H1 (cell line): ENCODE results near the gene DPYSL4. TPM values are rescaled to one million over a fixed set of nuclear protein-coding genes. Genes with fewer than 3 reads are reported as not detected.

Experiments
- CTCF ChIA-PET: fragments of 300-600 bp; sonication (Branson Sonifier 250); formaldehyde crosslinking; loops from one replicate; lab custom pipeline; 2021; ENCODE audit not compliant: partially characterized antibody; lab: Charles Lee
- POLR2A ChIA-PET: fragments of 300-600 bp; sonication (Branson Sonifier 250); formaldehyde crosslinking; loops from one replicate; lab custom pipeline; 2021; ENCODE audit warnings: inconsistent platforms; ENCODE audit not compliant: partially characterized antibody; lab: Charles Lee
- DNase-seq, 2 experiments: peaks; one replicate each; pipeline versions ENCODE4 v3.0.0 to v3.0.0-alpha.2; 2010 to 2022; ENCODE audit warnings: low spot score in 2 of 2, low read depth in 1 of 2, mixed read lengths in 1 of 2
- FAIRE-seq: peaks from 2 replicates; lab custom pipeline; 2011; peaks lifted over from hg19 to GRCh38; lab: Jason Lieb, UNC
- H2AFZ ChIP-seq: 2 replicates; pipeline ENCODE4 v1.8.1; 2012; ENCODE audit warnings: low read length, inconsistent platforms
- H2AK5ac ChIP-seq: 2 replicates; pipeline ENCODE4 v1.6.1; 2013; ENCODE audit warnings: low read depth, low read length
- H2BK120ac ChIP-seq: replicated peaks from 2 replicates; pipeline ENCODE3; 2013; ENCODE audit warnings: low read depth, low read length, inconsistent platforms
- H2BK12ac ChIP-seq: 2 replicates; pipeline ENCODE4 v1.6.1; 2013; ENCODE audit warnings: low read depth, low read length
- H2BK15ac ChIP-seq: 2 replicates; pipeline ENCODE4 v1.6.1; 2013; ENCODE audit warnings: low read length
- H2BK20ac ChIP-seq: 2 replicates; pipeline ENCODE4 v1.6.1; 2013; ENCODE audit warnings: low read length
- H2BK5ac ChIP-seq: 2 replicates; pipeline ENCODE4 v1.6.1; 2013; ENCODE audit warnings: low read depth, low read length
- H3K14ac ChIP-seq: 2 replicates; pipeline ENCODE4 v1.6.1; 2013; ENCODE audit warnings: inconsistent platforms; ENCODE audit not compliant: insufficient read length
- H3K18ac ChIP-seq: 2 replicates; pipeline ENCODE4 v1.6.1; 2013; ENCODE audit warnings: low read length; ENCODE audit errors: extremely low read depth
- H3K23ac ChIP-seq: 2 replicates; pipeline ENCODE4 v1.6.1; 2013; ENCODE audit warnings: inconsistent platforms; ENCODE audit not compliant: insufficient read length
- H3K23me2 ChIP-seq: 2 replicates; pipeline ENCODE4 v1.6.1; 2013; ENCODE audit warnings: low read depth, low read length
- H3K27ac ChIP-seq: 2 replicates; pipeline ENCODE4 v1.6.1; 2011; ENCODE audit warnings: low read depth, low read length, inconsistent platforms
- H3K27me3 ChIP-seq, 4 experiments: replicated peaks in 1 of 4; 1 replicate in 1 of 4; 2 replicates in 3 of 4; pipeline versions ENCODE4 v1.6.1 to v1.8.1; 2011 to 2013; ENCODE audit warnings: low read length in 3 of 4, mild to moderate bottlenecking in 3 of 4, inconsistent platforms in 2 of 4, mixed read lengths in 2 of 4, moderate library complexity in 1 of 4; ENCODE audit not compliant: control insufficient read depth in 3 of 4, insufficient read depth in 3 of 4; ENCODE audit errors: extremely low read depth in 1 of 4
- H3K36me3 ChIP-seq, 4 experiments: 2 replicates each; pipeline versions ENCODE4 v1.6.1 to v1.8.1; 2011 to 2013; ENCODE audit warnings: mild to moderate bottlenecking in 4 of 4, low read length in 3 of 4, moderate library complexity in 2 of 4, control low read depth in 1 of 4, inconsistent platforms in 1 of 4; ENCODE audit not compliant: insufficient read depth in 4 of 4, control insufficient read depth in 2 of 4
- H3K4ac ChIP-seq: replicated peaks from 2 replicates; pipeline ENCODE3; 2013; ENCODE audit warnings: low read length, low read depth, mixed read lengths, inconsistent platforms; ENCODE audit not compliant: insufficient read length
- H3K4me1 ChIP-seq, 4 experiments: replicated peaks in 1 of 4; 1 replicate in 1 of 4; 2 replicates in 3 of 4; pipeline versions ENCODE4 v1.6.1 to v1.8.1; 2011 to 2013; ENCODE audit warnings: low read length in 3 of 4, inconsistent platforms in 2 of 4, mixed read lengths in 1 of 4; ENCODE audit not compliant: insufficient read depth in 4 of 4, control insufficient read depth in 3 of 4
- H3K4me2 ChIP-seq, 2 experiments: 2 replicates each; pipeline versions ENCODE4 v1.6.1 to v1.8.1; 2011 to 2013; ENCODE audit warnings: low read depth in 2 of 2, low read length in 2 of 2, control low read depth in 1 of 2, inconsistent platforms in 1 of 2, mild to moderate bottlenecking in 1 of 2; ENCODE audit not compliant: insufficient read depth in 1 of 2
- H3K4me3 ChIP-seq, 4 experiments: fragments of 200-600, 300-600 bp in 1 of 4; sonication (generic), shearing (Covaris generic), sonication (Bioruptor Twin) in 1 of 4; 2 replicates each; pipeline versions ENCODE4 v1.5.1 to v1.8.1; 2011 to 2016; ENCODE audit warnings: low read length in 4 of 4, low read depth in 3 of 4, control low read depth in 2 of 4, inconsistent platforms in 2 of 4, mild to moderate bottlenecking in 2 of 4, mixed read lengths in 1 of 4, moderate library complexity in 1 of 4; ENCODE audit not compliant: insufficient read depth in 2 of 4; ENCODE audit errors: extremely low read depth in 1 of 4
- H3K56ac ChIP-seq: replicated peaks from 2 replicates; pipeline ENCODE3; 2013; ENCODE audit warnings: low read depth, mild to moderate bottlenecking, mixed read lengths, low read length, inconsistent platforms; ENCODE audit not compliant: insufficient read length
- H3K79me1 ChIP-seq: 2 replicates; pipeline ENCODE4 v1.6.1; 2013; ENCODE audit warnings: low read depth, low read length, control low read depth
- H3K79me2 ChIP-seq, 2 experiments: 2 replicates each; pipeline versions ENCODE4 v1.6.1 to v1.8.1; 2012 to 2013; ENCODE audit warnings: low read length in 2 of 2, mild to moderate bottlenecking in 2 of 2, inconsistent platforms in 1 of 2; ENCODE audit not compliant: insufficient read depth in 2 of 2, control insufficient read depth in 1 of 2
- H3K9ac ChIP-seq, 4 experiments: replicated peaks in 1 of 4; 1 replicate in 1 of 4; 2 replicates in 3 of 4; pipeline versions ENCODE4 v1.6.1 to v1.8.1; 2011 to 2013; ENCODE audit warnings: low read depth in 3 of 4, low read length in 3 of 4, control low read depth in 2 of 4, mild to moderate bottlenecking in 2 of 4, moderate library complexity in 2 of 4, inconsistent platforms in 1 of 4; ENCODE audit errors: extremely low read depth in 1 of 4
- H3K9me3 ChIP-seq, 2 experiments: 2 replicates each; pipeline versions ENCODE4 v1.6.1 to v1.8.1; 2012 to 2013; ENCODE audit warnings: mild to moderate bottlenecking in 2 of 2, moderate library complexity in 2 of 2, control low read depth in 1 of 2, inconsistent platforms in 1 of 2, low read depth in 1 of 2, low read length in 1 of 2, mixed read lengths in 1 of 2; ENCODE audit not compliant: insufficient read depth in 2 of 2
- H4K20me1 ChIP-seq, 2 experiments: replicated peaks in 1 of 2; 2 replicates each; pipeline versions ENCODE3 to v1.8.1; 2011 to 2013; ENCODE audit warnings: inconsistent platforms in 2 of 2, low read length in 2 of 2, mild to moderate bottlenecking in 1 of 2; ENCODE audit not compliant: insufficient read depth in 2 of 2, control insufficient read depth in 1 of 2
- H4K5ac ChIP-seq: 2 replicates; pipeline ENCODE4 v1.6.1; 2013; ENCODE audit warnings: low read length, low read depth, mixed read lengths, inconsistent platforms; ENCODE audit not compliant: insufficient read length
- H4K8ac ChIP-seq: 2 replicates; pipeline ENCODE4 v1.8.0; 2013; ENCODE audit warnings: mild to moderate bottlenecking, moderate library complexity, low read length, inconsistent platforms; ENCODE audit not compliant: insufficient read depth; ENCODE audit errors: extremely low read depth
- H4K91ac ChIP-seq: replicated peaks from 2 replicates; pipeline ENCODE3; 2013; ENCODE audit warnings: low read length, mixed read lengths, inconsistent platforms; ENCODE audit not compliant: insufficient read length
- GTF2F1 ChIP-seq: IDR thresholded peaks from 2 replicates; pipeline ENCODE4 v1.6.1; 2012; ENCODE audit warnings: low read depth, low read length, improper control_type of control experiment, borderline replicate concordance
- PHF8 ChIP-seq: fragments of 200-600 bp; sonication (generic); conservative IDR thresholded peaks from 2 replicates; pipeline ENCODE4 v1.7.1; 2012; ENCODE audit warnings: low read depth, mild to moderate bottlenecking, inconsistent platforms, low read length, moderate library complexity
- WGBS, 2 experiments: shearing (Covaris generic) in 1 of 2; methylation state at CpG; one replicate each; pipeline versions ENCODE4 v1.1.6 to v1.1.7; 2013 to 2015; ENCODE audit warnings: low lambda C conversion rate in 2 of 2, mixed read lengths in 2 of 2, inconsistent platforms in 1 of 2, low coverage in 1 of 2, missing lambda C conversion rate in 1 of 2; ENCODE audit not compliant: insufficient replicate concordance in 2 of 2, insufficient coverage in 1 of 2, insufficient read length in 1 of 2; ENCODE audit errors: extremely low coverage in 1 of 2, missing lambda C conversion rate in 1 of 2; 5-methylcytosine and 5-hydroxymethylcytosine counted together
- polyA plus RNA-seq, 7 experiments: library from polyadenylated mRNA; depleted of rRNA in 3 of 7; stranded (reverse) in 5 of 7; unstranded in 2 of 7; fragments of >200 nt in 5 of 7; fragments of 200-250 nt in 2 of 7; gene quantifications; 1 replicate in 5 of 7; 2 replicates in 1 of 7; 4 replicates in 1 of 7; pipeline versions ENCODE4 v1.2.1 to v1.2.3, GENCODE V29; 2011 to 2013; ENCODE audit warnings: missing spikeins in 2 of 7, mixed read lengths in 2 of 7
- total RNA-seq: library from RNA; stranded (reverse); fragmentation: NEBNext Ultra II Directional; extraction: Animal tissue kit (Norgen Biotek cat#: 25700); gene quantifications from 2 replicates; pipeline ENCODE4 v1.2.1, GENCODE V29; 2021

The DPYSL4 gene
- total and polyA plus RNA-seq, 2 of the 8 experiments (the other 6 are each of a cell fraction or from before 2014, with no cell fraction given), result 12.9 to 15.2 TPM

GRCh38 chr10:132234860-132235259 lies 48.1 kb downstream of the DPYSL4 start:
- DNase-seq, result no peak
- Histone ChIP-seq H2AK5ac (no peak overlapping the region), H2BK15ac (no peak overlapping the region), H3K27me3 (no peaks in the 10 kb centered on the region; a peak in 1 of 7 replicates), H3K4me3 (no peak overlapping the region), H4K8ac (no peak overlapping the region), H3K9ac (no peak overlapping the region), H2BK20ac (no peak overlapping the region), H3K23ac (no peak overlapping the region), H3K79me1 (no peaks in the 10 kb centered on the region), H3K4ac (no peak overlapping the region), H2BK12ac (no peak overlapping the region), H4K20me1 (peaks cover 0 to 2% of the 10 kb centered on the region in 2 experiments), H2BK5ac (no peak overlapping the region), H3K56ac (no peak overlapping the region), H4K5ac (no peak overlapping the region), H3K4me1 (peaks cover 0 to under 1% (median 0%) of the 10 kb centered on the region in 4 experiments; a peak in 3 of 7 replicates), H3K18ac (no peak overlapping the region), H3K27ac (no peak overlapping the region), H3K9me3 (no peaks in the 10 kb centered on the region), H4K91ac (no peak overlapping the region), H2BK120ac (no peak overlapping the region), H3K23me2 (no peaks in the 10 kb centered on the region), H3K79me2 (no peaks in the 10 kb centered on the region), H3K36me3 (no peaks in the 10 kb centered on the region), H3K14ac (no peak overlapping the region), H2AFZ (no peak overlapping the region), H3K4me2 (no peak overlapping the region)
- no peak for FAIRE-seq
- WGBS, 2 experiments, result 88% methylated on average over 6 of the region's 6 CpGs; no CpG with 5 or more reads in 1 of the 2 experiments
- CTCF ChIA-PET, result interaction anchor here (0.6 to 2.9 kb wide), 6 partner anchors 10 to 377 kb away, joined by 3 to 15 read pairs (median 5); no protein-coding TSS in a partner anchor
- POLR2A ChIA-PET, result no interaction called here
- TF ChIP-seq PHF8 (no peak), GTF2F1 (no peak)
